ENCODE measurements around the gene SLC34A3. TPM values are rescaled to one million over a fixed set of nuclear protein-coding genes. Genes with fewer than 3 reads are reported as not detected.

The SLC34A3 gene
- total RNA-seq, 1 experiment from 2014 or later, result not detected

GRCh38 chr9:137214620-137215019, 16.1 kb upstream of the SLC34A3 start:
- Histone ChIP-seq H3K27ac (ENCODE audit: low read depth, low read length, poor library complexity, severe bottlenecking) (no peak overlapping the region), H3K9me3 (ENCODE audit: low read depth, low read length, poor library complexity, severe bottlenecking) (no peaks in the 10 kb centered on the region), H3K4me3 (ENCODE audit: low read depth, low read length, poor library complexity, severe bottlenecking) (no peak overlapping the region), H3K4me1 (ENCODE audit: insufficient read depth, low read length, poor library complexity, severe bottlenecking) (no peaks in the 10 kb centered on the region), H3K27me3 (replicated peaks; ENCODE audit: insufficient read depth, low read depth, low read length, poor library complexity) (no peaks in the 10 kb centered on the region), H3K36me3 (ENCODE audit: insufficient read depth, low read length, poor library complexity, severe bottlenecking) (peaks cover 5% of the 10 kb centered on the region)
- TF ChIP-seq, protein P1, sequence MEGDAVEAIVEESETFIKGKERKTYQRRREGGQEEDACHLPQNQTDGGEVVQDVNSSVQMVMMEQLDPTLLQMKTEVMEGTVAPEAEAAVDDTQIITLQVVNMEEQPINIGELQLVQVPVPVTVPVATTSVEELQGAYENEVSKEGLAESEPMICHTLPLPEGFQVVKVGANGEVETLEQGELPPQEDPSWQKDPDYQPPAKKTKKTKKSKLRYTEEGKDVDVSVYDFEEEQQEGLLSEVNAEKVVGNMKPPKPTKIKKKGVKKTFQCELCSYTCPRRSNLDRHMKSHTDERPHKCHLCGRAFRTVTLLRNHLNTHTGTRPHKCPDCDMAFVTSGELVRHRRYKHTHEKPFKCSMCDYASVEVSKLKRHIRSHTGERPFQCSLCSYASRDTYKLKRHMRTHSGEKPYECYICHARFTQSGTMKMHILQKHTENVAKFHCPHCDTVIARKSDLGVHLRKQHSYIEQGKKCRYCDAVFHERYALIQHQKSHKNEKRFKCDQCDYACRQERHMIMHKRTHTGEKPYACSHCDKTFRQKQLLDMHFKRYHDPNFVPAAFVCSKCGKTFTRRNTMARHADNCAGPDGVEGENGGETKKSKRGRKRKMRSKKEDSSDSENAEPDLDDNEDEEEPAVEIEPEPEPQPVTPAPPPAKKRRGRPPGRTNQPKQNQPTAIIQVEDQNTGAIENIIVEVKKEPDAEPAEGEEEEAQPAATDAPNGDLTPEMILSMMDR (conservative IDR thresholded peaks at IDR 0.05; ENCODE audit: low read depth, low read length), result no peak
- no peak for TF ChIP-seq EZH2 (IDR thresholded peaks at IDR 0.05; ENCODE audit: borderline replicate concordance, low read depth, low read length, poor library complexity, severe bottlenecking)
- BruUV-seq (replicated peaks), result no TSS peak
- DNase-seq (ENCODE audit: low spot score), result no peak
- intact Hi-C loops (cut with micrococcal nuclease; ENCODE audit: unreplicated experiment), result no loop called here
- CTCF ChIA-PET, result interaction anchor here (0.6 kb wide), 1 partner anchor 168 kb away, joined by 4 read pairs; no protein-coding TSS in a partner anchor
- POLR2A ChIA-PET (ENCODE audit: low non-redundant PET), result interaction anchor here (0.5 kb wide), 1 partner anchor 83 kb away, joined by 6 read pairs; no protein-coding TSS in a partner anchor

- H3K4me1 ChIP-seq (ENCODE audit: insufficient read depth, low read length, poor library complexity, severe bottlenecking), result no peaks in the 10 kb centered on the region
- TF ChIP-seq, protein P1 (conservative IDR thresholded peaks at IDR 0.05; ENCODE audit: low read depth, low read length), result no peak
- intact Hi-C loops (cut with micrococcal nuclease; ENCODE audit: unreplicated experiment), result no loop called here
- no peak for DNase-seq (ENCODE audit: low spot score)
- H3K27me3 ChIP-seq (replicated peaks; ENCODE audit: insufficient read depth, low read depth, low read length, poor library complexity), result no peaks in the 10 kb centered on the region
- CTCF ChIA-PET, result no interaction called here
- BruUV-seq (replicated peaks), result no TSS peak
- H3K36me3 ChIP-seq (ENCODE audit: insufficient read depth, low read length, poor library complexity, severe bottlenecking), result peaks cover 5% of the 10 kb centered on the region
- H3K27ac ChIP-seq (ENCODE audit: low read depth, low read length, poor library complexity, severe bottlenecking), result no peak overlapping the region
- H3K9me3 ChIP-seq (ENCODE audit: low read depth, low read length, poor library complexity, severe bottlenecking), result no peaks in the 10 kb centered on the region
- POLR2A ChIA-PET (ENCODE audit: low non-redundant PET), result no interaction called here
- H3K4me3 ChIP-seq (ENCODE audit: low read depth, low read length, poor library complexity, severe bottlenecking), result no peak overlapping the region
Observed at GRCh38 chr9:137215196-137215986, 15.3 kb upstream of the SLC34A3 start.

DNA sequence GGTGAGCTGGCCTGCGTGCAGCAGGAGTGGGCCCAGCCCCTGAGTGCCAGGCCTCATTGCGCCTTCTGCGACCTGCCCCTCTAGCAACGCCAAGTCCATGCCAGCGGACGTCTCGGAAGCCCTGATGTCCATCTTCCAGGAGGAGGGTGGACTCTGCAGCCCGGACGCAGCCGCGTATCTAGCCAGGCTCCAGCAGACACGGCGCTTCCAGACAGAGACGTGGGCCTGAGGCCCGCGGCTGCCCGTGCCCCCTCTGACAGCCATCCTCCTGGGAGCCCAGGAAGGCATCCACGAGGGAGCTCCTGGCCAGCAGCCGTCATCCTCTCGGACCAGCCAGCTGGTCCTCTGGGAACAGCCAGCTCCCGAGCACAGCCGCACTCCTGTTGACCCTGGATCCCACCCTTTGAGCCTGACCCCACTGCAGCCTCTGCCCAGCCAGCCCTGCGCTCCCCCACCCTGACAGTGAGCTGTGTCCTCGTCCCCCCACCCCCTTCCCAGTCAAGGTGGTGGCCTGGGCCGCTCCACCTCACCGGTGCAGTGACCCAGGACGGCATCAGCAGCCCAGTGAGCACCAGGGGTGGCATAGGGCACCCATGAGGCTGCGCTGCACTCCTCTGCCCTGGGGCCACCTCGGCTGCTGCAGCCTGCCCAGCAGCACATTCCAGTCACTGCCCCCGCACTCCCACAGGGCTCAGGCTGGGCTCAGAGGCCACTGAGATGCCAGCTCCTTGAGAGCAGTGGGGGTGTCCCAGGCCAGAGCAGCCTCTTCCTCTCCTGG, 14.3 kb upstream of the SLC34A3 start:
- peak overlapping the region; percentile 30 for H3K4me3 ChIP-seq (ENCODE audit: low read depth, low read length, poor library complexity, severe bottlenecking)
- no peaks in the 10 kb centered on the region for H3K9me3 ChIP-seq (ENCODE audit: low read depth, low read length, poor library complexity, severe bottlenecking)
- no peak for DNase-seq (ENCODE audit: low spot score)
- no peak overlapping the region for H3K27ac ChIP-seq (ENCODE audit: low read depth, low read length, poor library complexity, severe bottlenecking)
- no TSS peak for BruUV-seq (replicated peaks)
- no peaks in the 10 kb centered on the region for H3K27me3 ChIP-seq (replicated peaks; ENCODE audit: insufficient read depth, low read depth, low read length, poor library complexity)
- peaks cover 5% of the 10 kb centered on the region for H3K36me3 ChIP-seq (ENCODE audit: insufficient read depth, low read length, poor library complexity, severe bottlenecking)
- ChIA-PET POLR2A (ENCODE audit: low non-redundant PET) (no interaction called here), CTCF (interaction anchor here (0.5 to 0.6 kb wide), 2 partner anchors 54 to 448 kb away, joined by 3 to 8 read pairs; no protein-coding TSS in a partner anchor)
- no peak for TF ChIP-seq EZH2 (IDR thresholded peaks at IDR 0.05; ENCODE audit: borderline replicate concordance, low read depth, low read length, poor library complexity, severe bottlenecking)
- TF ChIP-seq, protein P1 (conservative IDR thresholded peaks at IDR 0.05; ENCODE audit: low read depth, low read length), result no peak
- intact Hi-C loops (cut with micrococcal nuclease; ENCODE audit: unreplicated experiment), result no loop called here
- H3K4me1 ChIP-seq (ENCODE audit: insufficient read depth, low read length, poor library complexity, severe bottlenecking), result no peaks in the 10 kb centered on the region

All from A673 (cell line).